GM18861 (cell line): ENCODE results near the gene PRLHR.
"Not testable (repeated sequence)": the region's sequence is repeated elsewhere in the genome, so short reads cannot be mapped to it uniquely, and the experiment has no call there.

Experiments used
- ATAC-seq: cut with Tn5 transposase; IDR thresholded peaks from one replicate; pipeline ENCODE4 v1.9.1; 2021; ENCODE audit not compliant: unreplicated experiment

The PRLHR gene

DNA sequence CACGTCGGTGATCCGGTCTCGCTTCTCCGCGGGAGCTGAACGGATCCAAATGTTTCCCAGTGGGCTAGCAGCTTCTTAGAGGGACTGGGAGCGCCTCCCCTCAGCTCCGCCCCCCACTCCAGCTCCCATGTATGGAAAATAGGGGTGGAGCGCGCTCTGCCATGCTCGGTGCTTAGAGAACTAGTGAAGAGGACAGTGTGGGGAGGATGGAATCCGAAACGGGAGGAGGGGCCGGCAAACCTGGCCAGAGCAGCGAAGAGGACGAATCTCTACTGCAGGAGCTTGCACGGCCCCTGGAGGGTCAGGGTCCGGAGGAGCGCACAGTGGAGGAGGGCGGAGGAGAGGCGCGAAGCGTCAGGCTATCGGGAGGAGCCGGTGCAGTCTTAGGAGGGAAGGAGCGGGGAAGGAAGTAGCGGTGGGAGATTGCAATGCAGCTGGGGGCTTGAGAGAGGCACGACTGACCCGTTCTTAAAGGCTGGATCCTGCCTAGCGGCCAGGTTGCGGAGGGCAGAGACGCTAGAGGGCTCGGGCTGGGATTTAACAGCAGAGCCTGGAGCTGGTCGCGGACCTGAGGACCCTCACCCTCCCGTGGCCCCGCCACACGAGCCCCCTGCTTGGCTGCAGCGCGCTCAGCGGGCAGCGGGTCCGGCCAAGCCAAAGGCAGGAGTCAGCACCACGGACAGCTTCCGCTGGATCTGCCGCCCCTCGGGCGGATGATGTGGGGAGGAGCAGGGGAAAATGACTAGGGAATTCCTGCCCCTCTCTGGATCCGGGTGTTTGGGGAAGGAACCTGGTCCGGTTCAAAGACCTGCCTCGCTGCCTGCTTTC, at the start of gene PRLHR:
TSS of gene PRLHR (minus strand) at position 51 of the 828 bp plus-strand sequence. CDS start 404 bp downstream, outside the sequence.
- ATAC-seq, result no peak

GRCh38 chr10:118642228-118642627, 46.8 kb upstream of the PRLHR start:
- ATAC-seq, result no peak

DNA sequence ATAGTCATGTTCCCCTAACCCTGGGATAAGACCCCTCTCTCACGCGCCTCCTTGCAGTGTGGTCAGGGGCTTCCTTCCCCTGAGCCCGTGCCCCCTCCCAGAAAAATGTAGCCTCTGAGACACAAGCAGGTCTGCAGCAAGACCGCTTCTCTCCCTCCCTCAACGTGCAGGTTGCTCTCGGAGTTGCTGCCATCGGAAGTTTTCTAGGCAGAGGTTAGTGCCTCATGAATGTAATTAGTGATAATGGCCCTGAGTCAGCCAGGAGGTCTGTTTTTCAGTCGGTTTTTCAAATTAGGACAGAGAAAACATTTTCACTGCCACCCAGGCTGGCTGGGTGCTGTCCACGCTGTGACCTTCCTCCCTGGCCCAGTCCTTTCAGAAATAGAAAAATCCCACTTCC, 43.2 kb upstream of the PRLHR start:
- ATAC-seq, result no peak

DNA sequence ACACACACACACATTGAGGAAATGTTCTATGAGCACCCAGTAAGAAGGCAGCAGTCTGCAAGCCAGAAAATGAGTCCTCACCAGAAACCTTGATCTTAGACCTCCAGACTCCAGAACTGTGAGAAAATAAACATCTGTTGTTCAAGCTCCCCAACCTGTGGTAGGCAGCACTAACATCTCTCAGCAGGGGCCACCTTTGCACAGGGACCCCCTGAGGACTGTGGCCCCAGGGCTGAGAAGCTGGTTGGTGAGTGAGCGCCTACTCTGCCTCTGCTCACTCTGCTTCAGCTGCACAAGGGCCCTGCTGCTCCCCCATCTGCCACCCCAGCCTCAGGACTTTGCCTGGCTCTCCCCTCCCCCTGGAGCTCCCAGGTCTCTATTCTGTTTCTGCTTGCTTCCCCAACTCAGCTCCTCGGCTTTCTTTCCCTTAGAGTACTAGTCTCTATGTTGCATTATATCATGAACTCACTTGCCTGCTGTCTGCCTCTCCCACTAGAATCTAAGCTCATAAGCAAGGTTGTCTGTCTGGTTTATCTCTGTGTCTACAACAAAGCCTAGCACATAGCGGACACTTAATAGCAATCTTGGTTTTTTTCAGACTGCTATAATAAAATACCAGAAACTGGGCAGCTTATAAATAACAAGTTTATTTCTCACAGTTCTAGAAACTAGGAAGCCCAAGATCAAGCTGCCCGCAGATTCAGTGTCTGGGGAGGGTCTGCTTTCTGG, 40.4 kb upstream of the PRLHR start:
- ATAC-seq, result no peak

GRCh38 chr10:118633786-118634185, 38.3 kb upstream of the PRLHR start:
- no peak for ATAC-seq

GRCh38 chr10:118629211-118629610, 33.8 kb upstream of the PRLHR start:
- no peak for ATAC-seq

GRCh38 chr10:118628397-118628796, 32.9 kb upstream of the PRLHR start:
- no peak for ATAC-seq

DNA sequence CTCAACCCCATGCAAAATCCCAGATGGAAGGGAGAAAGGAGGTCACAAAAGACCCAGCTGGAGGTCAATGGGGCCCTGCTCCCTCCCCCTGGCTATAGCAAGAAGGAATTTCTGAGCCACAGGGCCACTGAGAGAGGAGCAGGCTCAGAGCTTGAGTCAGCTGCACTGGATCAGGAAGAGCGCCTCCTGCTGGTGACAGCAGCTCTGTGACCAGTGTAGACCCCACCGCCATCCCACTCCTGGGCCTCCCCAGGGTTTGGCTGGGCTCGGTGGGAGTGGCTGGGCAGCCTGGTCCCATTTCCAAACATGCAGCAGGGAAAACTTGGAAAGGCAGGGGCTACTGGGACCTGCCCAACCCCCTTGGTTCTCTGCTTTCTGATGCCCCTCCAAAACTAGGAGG, 31.5 kb upstream of the PRLHR start:
- ATAC-seq, result no peak

DNA sequence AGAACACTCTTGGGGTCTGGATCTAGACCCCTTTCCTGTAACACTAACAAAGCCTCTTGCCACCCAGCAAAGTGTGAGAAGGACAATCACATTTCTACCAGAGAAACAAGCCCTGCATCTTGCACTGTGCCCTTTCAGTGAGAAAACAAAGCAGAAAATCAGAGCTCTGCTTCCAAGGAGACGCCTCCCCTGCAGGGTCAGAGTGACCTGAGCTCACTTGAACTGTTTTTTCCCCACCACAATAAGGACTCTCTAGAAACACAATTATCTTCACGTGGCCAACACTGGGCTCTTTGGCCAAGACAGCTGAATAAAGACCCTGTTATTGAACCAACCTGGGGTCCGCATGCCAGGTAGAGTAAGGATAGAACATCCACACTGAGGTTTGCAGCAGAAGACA, 30.1 kb upstream of the PRLHR start:
- no peak for ATAC-seq

- no peak for ATAC-seq
Observed at GRCh38 chr10:118624747-118625146, 29.3 kb upstream of the PRLHR start.

GRCh38 chr10:118621304-118621942, 26.0 kb upstream of the PRLHR start:
- no peak for ATAC-seq

DNA sequence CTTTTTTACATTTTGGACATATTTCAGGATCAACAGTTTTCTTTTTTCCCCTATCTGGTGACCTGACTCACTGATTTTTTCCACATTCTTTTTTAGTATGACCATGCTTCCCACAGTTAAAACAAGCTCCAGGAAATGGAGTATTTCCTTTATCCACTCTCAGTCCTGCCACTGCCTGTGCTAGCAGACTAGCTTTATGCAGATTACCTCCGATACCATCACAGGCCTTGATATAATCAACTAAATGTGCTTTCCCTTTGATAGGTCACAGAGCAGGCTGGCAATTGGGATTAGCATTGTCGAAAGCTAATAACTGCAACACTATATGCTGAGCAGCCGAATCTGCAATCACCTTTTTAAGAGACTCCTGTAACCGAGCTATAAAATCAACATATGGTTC, 18.4 kb upstream of the PRLHR start:
- not testable (repeated sequence) for ATAC-seq

- no peak for ATAC-seq
Observed at GRCh38 chr10:118610577-118610976, 15.1 kb upstream of the PRLHR start.

GRCh38 chr10:118607768-118608354, 12.4 kb upstream of the PRLHR start:
- no peak for ATAC-seq

- no peak for ATAC-seq
Observed at GRCh38 chr10:118605694-118606093, 10.2 kb upstream of the PRLHR start.

GRCh38 chr10:118596426-118597124, 1.1 kb upstream of the PRLHR start:
- no peak for ATAC-seq

- ATAC-seq, result no peak
Observed at GRCh38 chr10:118595064-118595420, 406 bp downstream of the PRLHR start.

DNA sequence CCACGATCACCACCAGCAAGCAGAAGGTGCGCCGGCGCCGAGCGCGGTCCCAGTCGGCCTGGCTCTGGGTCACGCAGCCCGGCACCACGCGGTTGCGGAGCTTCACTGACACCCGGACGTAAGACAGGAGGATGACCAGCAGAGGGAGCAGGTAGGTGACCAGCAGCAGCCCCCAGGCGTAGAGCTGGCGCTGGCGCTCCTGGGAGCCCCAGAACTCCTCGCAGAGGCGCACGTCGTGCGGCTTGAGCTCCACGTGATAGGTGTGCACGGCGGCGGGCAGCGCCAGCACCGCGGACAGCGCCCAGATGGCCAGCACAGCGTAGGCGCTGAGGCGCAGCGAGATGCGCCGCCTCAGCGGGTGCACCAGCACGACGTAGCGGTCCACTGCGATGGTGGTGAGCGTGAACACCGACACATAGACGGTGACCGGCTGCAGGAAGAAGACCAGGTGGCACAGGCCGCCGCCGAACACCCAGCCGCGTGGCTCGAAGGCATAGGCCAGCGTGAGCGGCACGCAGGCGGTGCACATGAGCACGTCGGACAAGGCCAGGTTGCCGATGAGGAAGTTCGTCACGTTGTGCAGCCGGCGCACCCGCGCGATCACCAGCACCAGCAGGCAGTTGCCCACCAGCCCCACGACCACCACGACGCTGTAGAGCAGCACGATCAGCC, 920 bp downstream of the PRLHR start:
- ATAC-seq, result no peak

- no peak for ATAC-seq
Observed at GRCh38 chr10:118592675-118593330, 2.6 kb downstream of the PRLHR start.

GRCh38 chr10:118590334-118590733, 5.1 kb downstream of the PRLHR start:
- ATAC-seq, result no peak
